ENCODE data around the gene TMEM233.

TMEM233 gene

GRCh38 chr12:119685375-119685774, 91.8 kb downstream of the TMEM233 start:
- no peak overlapping the region for H3K4me3 ChIP-seq (ENCODE audit: insufficient read depth, low read depth, low read length, poor library complexity, severe bottlenecking)
- peaks cover 11% of the 10 kb centered on the region for H3K36me3 ChIP-seq (ENCODE audit: control insufficient read depth, insufficient read depth, low read length)
- H3K9me3 ChIP-seq (ENCODE audit: control insufficient read depth, low read length), result no peaks in the 10 kb centered on the region
- no peak overlapping the region for H3K27ac ChIP-seq (ENCODE audit: insufficient read depth, low read length, poor library complexity, severe bottlenecking)
- DNase-seq, result no peak
- no peaks in the 10 kb centered on the region for H3K4me1 ChIP-seq (ENCODE audit: control insufficient read depth, insufficient read depth, low read length, poor library complexity, severe bottlenecking)
- H3K27me3 ChIP-seq (replicated peaks; ENCODE audit: control insufficient read depth, insufficient read depth, low read length, poor library complexity, severe bottlenecking), result no peaks in the 10 kb centered on the region

- Histone ChIP-seq H3K4me3 (ENCODE audit: insufficient read depth, low read depth, low read length, poor library complexity, severe bottlenecking) (no peak overlapping the region), H3K27me3 (replicated peaks; ENCODE audit: control insufficient read depth, insufficient read depth, low read length, poor library complexity, severe bottlenecking) (no peaks in the 10 kb centered on the region), H3K4me1 (ENCODE audit: control insufficient read depth, insufficient read depth, low read length, poor library complexity, severe bottlenecking) (no peaks in the 10 kb centered on the region), H3K36me3 (ENCODE audit: control insufficient read depth, insufficient read depth, low read length) (peaks cover 2% of the 10 kb centered on the region), H3K27ac (ENCODE audit: insufficient read depth, low read length, poor library complexity, severe bottlenecking) (no peak overlapping the region), H3K9me3 (ENCODE audit: control insufficient read depth, low read length) (no peaks in the 10 kb centered on the region)
- no peak for DNase-seq
Observed at GRCh38 chr12:119686355-119686754, 92.8 kb downstream of the TMEM233 start.

GRCh38 chr12:119686776-119687175, 93.2 kb downstream of the TMEM233 start:
- no peaks in the 10 kb centered on the region for H3K4me1 ChIP-seq (ENCODE audit: control insufficient read depth, insufficient read depth, low read length, poor library complexity, severe bottlenecking)
- H3K4me3 ChIP-seq (ENCODE audit: insufficient read depth, low read depth, low read length, poor library complexity, severe bottlenecking), result no peak overlapping the region
- DNase-seq, result no peak
- H3K27me3 ChIP-seq (replicated peaks; ENCODE audit: control insufficient read depth, insufficient read depth, low read length, poor library complexity, severe bottlenecking), result no peaks in the 10 kb centered on the region
- no peaks in the 10 kb centered on the region for H3K9me3 ChIP-seq (ENCODE audit: control insufficient read depth, low read length)
- no peaks in the 10 kb centered on the region for H3K36me3 ChIP-seq (ENCODE audit: control insufficient read depth, insufficient read depth, low read length)
- H3K27ac ChIP-seq (ENCODE audit: insufficient read depth, low read length, poor library complexity, severe bottlenecking), result no peak overlapping the region

GRCh38 chr12:119687406-119687805, 93.8 kb downstream of the TMEM233 start:
- no peaks in the 10 kb centered on the region for H3K9me3 ChIP-seq (ENCODE audit: control insufficient read depth, low read length)
- no peaks in the 10 kb centered on the region for H3K36me3 ChIP-seq (ENCODE audit: control insufficient read depth, insufficient read depth, low read length)
- DNase-seq, result no peak
- no peaks in the 10 kb centered on the region for H3K27me3 ChIP-seq (replicated peaks; ENCODE audit: control insufficient read depth, insufficient read depth, low read length, poor library complexity, severe bottlenecking)
- H3K4me3 ChIP-seq (ENCODE audit: insufficient read depth, low read depth, low read length, poor library complexity, severe bottlenecking), result no peak overlapping the region
- no peak overlapping the region for H3K27ac ChIP-seq (ENCODE audit: insufficient read depth, low read length, poor library complexity, severe bottlenecking)
- H3K4me1 ChIP-seq (ENCODE audit: control insufficient read depth, insufficient read depth, low read length, poor library complexity, severe bottlenecking), result no peaks in the 10 kb centered on the region

GRCh38 chr12:119687879-119688278, 94.3 kb downstream of the TMEM233 start:
- no peak for DNase-seq
- Histone ChIP-seq H3K27ac (ENCODE audit: insufficient read depth, low read length, poor library complexity, severe bottlenecking) (no peak overlapping the region), H3K36me3 (ENCODE audit: control insufficient read depth, insufficient read depth, low read length) (no peaks in the 10 kb centered on the region), H3K4me3 (ENCODE audit: insufficient read depth, low read depth, low read length, poor library complexity, severe bottlenecking) (no peak overlapping the region), H3K9me3 (ENCODE audit: control insufficient read depth, low read length) (no peaks in the 10 kb centered on the region), H3K4me1 (ENCODE audit: control insufficient read depth, insufficient read depth, low read length, poor library complexity, severe bottlenecking) (no peaks in the 10 kb centered on the region), H3K27me3 (replicated peaks; ENCODE audit: control insufficient read depth, insufficient read depth, low read length, poor library complexity, severe bottlenecking) (no peaks in the 10 kb centered on the region)

- Histone ChIP-seq H3K4me3 (ENCODE audit: insufficient read depth, low read depth, low read length, poor library complexity, severe bottlenecking) (no peak overlapping the region), H3K27ac (ENCODE audit: insufficient read depth, low read length, poor library complexity, severe bottlenecking) (no peak overlapping the region), H3K27me3 (replicated peaks; ENCODE audit: control insufficient read depth, insufficient read depth, low read length, poor library complexity, severe bottlenecking) (no peaks in the 10 kb centered on the region), H3K9me3 (ENCODE audit: control insufficient read depth, low read length) (no peaks in the 10 kb centered on the region), H3K4me1 (ENCODE audit: control insufficient read depth, insufficient read depth, low read length, poor library complexity, severe bottlenecking) (no peaks in the 10 kb centered on the region), H3K36me3 (ENCODE audit: control insufficient read depth, insufficient read depth, low read length) (no peaks in the 10 kb centered on the region)
- DNase-seq, result no peak
Observed at GRCh38 chr12:119689935-119690500, 96.4 kb downstream of the TMEM233 start.

- Histone ChIP-seq H3K27me3 (replicated peaks; ENCODE audit: control insufficient read depth, insufficient read depth, low read length, poor library complexity, severe bottlenecking) (no peaks in the 10 kb centered on the region), H3K27ac (ENCODE audit: insufficient read depth, low read length, poor library complexity, severe bottlenecking) (no peak overlapping the region), H3K9me3 (ENCODE audit: control insufficient read depth, low read length) (no peaks in the 10 kb centered on the region), H3K4me3 (ENCODE audit: insufficient read depth, low read depth, low read length, poor library complexity, severe bottlenecking) (no peak overlapping the region), H3K36me3 (ENCODE audit: control insufficient read depth, insufficient read depth, low read length) (no peaks in the 10 kb centered on the region), H3K4me1 (ENCODE audit: control insufficient read depth, insufficient read depth, low read length, poor library complexity, severe bottlenecking) (no peaks in the 10 kb centered on the region)
- no peak for DNase-seq
Observed at GRCh38 chr12:119691202-119691810, 97.7 kb downstream of the TMEM233 start.

GRCh38 chr12:119692410-119692809, 98.8 kb downstream of the TMEM233 start:
- H3K4me3 ChIP-seq (ENCODE audit: insufficient read depth, low read depth, low read length, poor library complexity, severe bottlenecking), result no peak overlapping the region
- H3K9me3 ChIP-seq (ENCODE audit: control insufficient read depth, low read length), result no peaks in the 10 kb centered on the region
- no peaks in the 10 kb centered on the region for H3K27me3 ChIP-seq (replicated peaks; ENCODE audit: control insufficient read depth, insufficient read depth, low read length, poor library complexity, severe bottlenecking)
- no peak for DNase-seq
- H3K4me1 ChIP-seq (ENCODE audit: control insufficient read depth, insufficient read depth, low read length, poor library complexity, severe bottlenecking), result no peaks in the 10 kb centered on the region
- H3K36me3 ChIP-seq (ENCODE audit: control insufficient read depth, insufficient read depth, low read length), result no peaks in the 10 kb centered on the region
- H3K27ac ChIP-seq (ENCODE audit: insufficient read depth, low read length, poor library complexity, severe bottlenecking), result no peak overlapping the region
